Fibroblast of lung (primary cell): ENCODE results near the gene PRH2. TPM values are rescaled to one million over a fixed set of nuclear protein-coding genes. Genes with fewer than 3 reads are reported as not detected.

Experiments used
- DNase-seq, 2 donors: peaks; one replicate each; pipeline versions ENCODE4 v3.0.0 to v3.0.0-alpha.2; 2010; ENCODE audit warnings: low read depth in 2 of 2
- H2AFZ ChIP-seq: 2 replicates; pipeline ENCODE4 v1.5.1; 2012; ENCODE audit warnings: low read length, control low read depth, inconsistent platforms
- H3K27ac ChIP-seq: 2 replicates; pipeline ENCODE4 v1.5.1; 2011; ENCODE audit warnings: low read length, control low read depth; ENCODE audit not compliant: insufficient read depth
- H3K27me3 ChIP-seq: 2 replicates; pipeline ENCODE4 v1.5.1; 2011; ENCODE audit warnings: mild to moderate bottlenecking, low read length; ENCODE audit not compliant: control insufficient read depth, insufficient read depth
- H3K36me3 ChIP-seq: 2 replicates; pipeline ENCODE4 v1.5.1; 2011; ENCODE audit warnings: low read length; ENCODE audit not compliant: control insufficient read depth, insufficient read depth
- H3K4me1 ChIP-seq: 2 replicates; pipeline ENCODE4 v1.5.1; 2011; ENCODE audit warnings: low read length; ENCODE audit not compliant: control insufficient read depth, insufficient read depth; ENCODE audit errors: extremely low read depth
- H3K4me2 ChIP-seq: 2 replicates; pipeline ENCODE4 v1.5.1; 2011; ENCODE audit warnings: low read length, control low read depth; ENCODE audit not compliant: insufficient read depth; ENCODE audit errors: extremely low read depth
- H3K4me3 ChIP-seq, 4 experiments: fragments of 200-600 bp in 1 of 4; sonication (generic) in 1 of 4; replicated peaks in 1 of 4; 2 replicates each; pipeline ENCODE4 v1.5.1; 2011 to 2016; ENCODE audit warnings: low read length in 4 of 4, low read depth in 3 of 4, mild to moderate bottlenecking in 3 of 4, control low read depth in 2 of 4, inconsistent platforms in 1 of 4, mixed read lengths in 1 of 4; ENCODE audit not compliant: insufficient read depth in 1 of 4; ENCODE audit errors: control extremely low read depth in 1 of 4
- H3K79me2 ChIP-seq: 2 replicates; pipeline ENCODE4 v1.5.1; 2012; ENCODE audit warnings: mild to moderate bottlenecking, low read length, inconsistent platforms; ENCODE audit not compliant: control insufficient read depth, insufficient read depth
- H3K9ac ChIP-seq: 2 replicates; pipeline ENCODE4 v1.5.1; 2011; ENCODE audit warnings: mild to moderate bottlenecking, low read length, control low read depth; ENCODE audit not compliant: insufficient read depth
- H3K9me3 ChIP-seq: 2 replicates; pipeline ENCODE4 v1.5.1; 2012; ENCODE audit warnings: low read depth, low read length; ENCODE audit not compliant: control insufficient read depth, insufficient read depth
- H4K20me1 ChIP-seq: 2 replicates; pipeline ENCODE4 v1.5.1; 2011; ENCODE audit warnings: low read length; ENCODE audit not compliant: control insufficient read depth, insufficient read depth; ENCODE audit errors: extremely low read depth
- EZH2 ChIP-seq: IDR thresholded peaks from 2 replicates; pipeline ENCODE4 v1.5.1; 2012; ENCODE audit warnings: low read length, control low read depth, mild to moderate bottlenecking; ENCODE audit errors: missing control alignments
- polyA plus RNA-seq, 2 donors: library from polyadenylated mRNA; depleted of rRNA in 1 of 2; stranded (reverse) in 1 of 2; unstranded in 1 of 2; fragments of >200 nt; gene quantifications; 2 replicates each; pipeline ENCODE4 v1.2.1, GENCODE V29; 2011 to 2012; ENCODE audit warnings: missing spikeins in 1 of 2
- total RNA-seq: library from RNA; depleted of rRNA; stranded (reverse); fragments of >200 nt; gene quantifications from 2 replicates; pipeline ENCODE4 v1.2.1, GENCODE V29; 2014
- TF ChIP-seq, protein P1 (sequence below), 2 donors: IDR thresholded peaks in 1 of 2; conservative IDR thresholded peaks in 1 of 2; 1 replicate in 1 of 2; 2 replicates in 1 of 2; pipeline ENCODE4 v1.5.1; 2011 to 2012; ENCODE audit warnings: low read length in 2 of 2, control low read depth in 1 of 2, inconsistent platforms in 1 of 2, low read depth in 1 of 2, mild to moderate bottlenecking in 1 of 2

PRH2 gene
- total and polyA plus RNA-seq, 2 donors (not counting 1 experiment from before 2014, with no cell fraction given), result 0.14 TPM; not detected in 1

- Histone ChIP-seq H3K4me2 (no peak overlapping the region), H3K4me3 (no peak overlapping the region), H3K9me3 (no peaks in the 10 kb centered on the region), H3K27me3 (no peaks in the 10 kb centered on the region), H2AFZ (no peak overlapping the region), H3K9ac (no peak overlapping the region), H3K36me3 (no peaks in the 10 kb centered on the region), H4K20me1 (no peaks in the 10 kb centered on the region), H3K4me1 (peaks cover 2% of the 10 kb centered on the region), H3K27ac (no peak overlapping the region), H3K79me2 (no peaks in the 10 kb centered on the region)
- no peak for DNase-seq
- no peak for TF ChIP-seq EZH2
- TF ChIP-seq, protein P1, sequence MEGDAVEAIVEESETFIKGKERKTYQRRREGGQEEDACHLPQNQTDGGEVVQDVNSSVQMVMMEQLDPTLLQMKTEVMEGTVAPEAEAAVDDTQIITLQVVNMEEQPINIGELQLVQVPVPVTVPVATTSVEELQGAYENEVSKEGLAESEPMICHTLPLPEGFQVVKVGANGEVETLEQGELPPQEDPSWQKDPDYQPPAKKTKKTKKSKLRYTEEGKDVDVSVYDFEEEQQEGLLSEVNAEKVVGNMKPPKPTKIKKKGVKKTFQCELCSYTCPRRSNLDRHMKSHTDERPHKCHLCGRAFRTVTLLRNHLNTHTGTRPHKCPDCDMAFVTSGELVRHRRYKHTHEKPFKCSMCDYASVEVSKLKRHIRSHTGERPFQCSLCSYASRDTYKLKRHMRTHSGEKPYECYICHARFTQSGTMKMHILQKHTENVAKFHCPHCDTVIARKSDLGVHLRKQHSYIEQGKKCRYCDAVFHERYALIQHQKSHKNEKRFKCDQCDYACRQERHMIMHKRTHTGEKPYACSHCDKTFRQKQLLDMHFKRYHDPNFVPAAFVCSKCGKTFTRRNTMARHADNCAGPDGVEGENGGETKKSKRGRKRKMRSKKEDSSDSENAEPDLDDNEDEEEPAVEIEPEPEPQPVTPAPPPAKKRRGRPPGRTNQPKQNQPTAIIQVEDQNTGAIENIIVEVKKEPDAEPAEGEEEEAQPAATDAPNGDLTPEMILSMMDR (conservative IDR thresholded peaks at IDR 0.05 in 1 of 2, IDR thresholded peaks at IDR 0.05 in 1 of 2; ENCODE audit: low read depth in 1 of 2, low read length in 2 of 2), result no peak
These were observed 36.4 kb downstream of the PRH2 start for GRCh38 chr12:10965476-10965875.

- H3K4me2 ChIP-seq, result no peak overlapping the region
- H3K9me3 ChIP-seq, result no peaks in the 10 kb centered on the region
- H2AFZ ChIP-seq, result no peak overlapping the region
- H3K79me2 ChIP-seq, result no peaks in the 10 kb centered on the region
- H3K9ac ChIP-seq, result no peak overlapping the region
- H3K4me1 ChIP-seq, result peaks cover 2% of the 10 kb centered on the region
- H3K4me3 ChIP-seq, result no peak overlapping the region
- no peak overlapping the region for H3K27ac ChIP-seq
- no peaks in the 10 kb centered on the region for H3K36me3 ChIP-seq
- H4K20me1 ChIP-seq, result no peaks in the 10 kb centered on the region
- TF ChIP-seq, protein P1 (conservative IDR thresholded peaks at IDR 0.05 in 1 of 2, IDR thresholded peaks at IDR 0.05 in 1 of 2; ENCODE audit: low read depth in 1 of 2, low read length in 2 of 2), result no peak
- TF ChIP-seq EZH2, result no peak
- H3K27me3 ChIP-seq, result no peaks in the 10 kb centered on the region
- no peak for DNase-seq
These were observed 37.3 kb downstream of the PRH2 start for GRCh38 chr12:10966314-10966713.

- no peaks in the 10 kb centered on the region for H3K9me3 ChIP-seq
- no peak overlapping the region for H3K4me3 ChIP-seq
- H3K27me3 ChIP-seq, result no peaks in the 10 kb centered on the region
- no peak overlapping the region for H3K4me2 ChIP-seq
- no peak overlapping the region for H2AFZ ChIP-seq
- peak overlapping the region; percentile 5 for H3K27ac ChIP-seq
- H3K79me2 ChIP-seq, result no peaks in the 10 kb centered on the region
- DNase-seq, result peak; percentile 52 to 62
- no peaks in the 10 kb centered on the region for H3K36me3 ChIP-seq
- peaks cover 2% of the 10 kb centered on the region for H3K4me1 ChIP-seq
- no peaks in the 10 kb centered on the region for H4K20me1 ChIP-seq
- no peak overlapping the region for H3K9ac ChIP-seq
- TF ChIP-seq, protein P1 (conservative IDR thresholded peaks at IDR 0.05 in 1 of 2, IDR thresholded peaks at IDR 0.05 in 1 of 2; ENCODE audit: low read depth in 1 of 2, low read length in 2 of 2), result no peak
- no peak for TF ChIP-seq EZH2
These were observed 38.4 kb downstream of the PRH2 start for GRCh38 chr12:10967409-10967808.
